Astrocyte (in vitro differentiated cells and primary cell): Measurements from ENCODE around the gene OCEL1. TPM values are rescaled to one million over a fixed set of nuclear protein-coding genes. Genes with fewer than 3 reads are reported as not detected.
A peak's percentile ranks its signal among the peaks of the same experiment; 100 is the strongest.

Source experiments
- DNase-seq: peaks from one replicate; pipeline ENCODE4 v3.0.0-alpha.2; 2010; ENCODE audit warnings: low read depth
- FAIRE-seq: peaks from 2 replicates; lab custom pipeline; 2011; peaks lifted over from hg19 to GRCh38; lab: Jason Lieb, UNC
- H2AFZ ChIP-seq: 2 replicates; pipeline ENCODE4 v1.6.0; 2012; ENCODE audit warnings: low read depth, low read length, inconsistent platforms
- H3K27ac ChIP-seq: 2 replicates; pipeline ENCODE4 v1.5.1; 2011; ENCODE audit warnings: low read depth, low read length, inconsistent platforms
- H3K27me3 ChIP-seq: 2 replicates; pipeline ENCODE4 v1.6.0; 2011; ENCODE audit warnings: low read length, inconsistent platforms; ENCODE audit not compliant: insufficient read depth
- H3K36me3 ChIP-seq: 2 replicates; pipeline ENCODE4 v1.5.1; 2011; ENCODE audit warnings: low read length, inconsistent platforms; ENCODE audit not compliant: insufficient read depth
- H3K4me1 ChIP-seq: 2 replicates; pipeline ENCODE4 v1.5.1; 2011; ENCODE audit warnings: low read length, inconsistent platforms; ENCODE audit not compliant: insufficient read depth
- H3K4me2 ChIP-seq: 2 replicates; pipeline ENCODE4 v1.6.0; 2012; ENCODE audit warnings: low read length, inconsistent platforms
- H3K4me3 ChIP-seq: 2 replicates; pipeline ENCODE4 v1.5.1; 2011; ENCODE audit warnings: low read depth, mild to moderate bottlenecking, low read length, inconsistent platforms; ENCODE audit not compliant: insufficient read depth
- H3K79me2 ChIP-seq: 2 replicates; pipeline ENCODE4 v1.6.0; 2012; ENCODE audit warnings: mild to moderate bottlenecking, low read length, inconsistent platforms; ENCODE audit not compliant: insufficient read depth
- H3K9ac ChIP-seq: 2 replicates; pipeline ENCODE4 v1.6.0; 2012; ENCODE audit warnings: mild to moderate bottlenecking, low read length, inconsistent platforms
- H3K9me3 ChIP-seq: 2 replicates; pipeline ENCODE4 v1.5.1; 2012; ENCODE audit warnings: low read depth, mild to moderate bottlenecking, low read length, inconsistent platforms; ENCODE audit not compliant: insufficient read depth
- H4K20me1 ChIP-seq: 2 replicates; pipeline ENCODE4 v1.6.0; 2012; ENCODE audit warnings: low read length, inconsistent platforms; ENCODE audit not compliant: insufficient read depth
- H3K27ac Mint-ChIP-seq: one replicate; pipeline ENCODE4 v1.8.0; 2021; ENCODE audit warnings: mild to moderate bottlenecking, mixed read lengths; ENCODE audit not compliant: unreplicated experiment
- H3K27me3 Mint-ChIP-seq: one replicate; pipeline ENCODE4 v1.8.0; 2021; ENCODE audit warnings: low read depth, mixed read lengths; ENCODE audit not compliant: unreplicated experiment
- H3K36me3 Mint-ChIP-seq: one replicate; pipeline ENCODE4 v1.8.0; 2021; ENCODE audit warnings: low read depth, mixed read lengths; ENCODE audit not compliant: unreplicated experiment
- H3K4me1 Mint-ChIP-seq: one replicate; pipeline ENCODE4 v1.8.0; 2021; ENCODE audit warnings: low read depth, mixed read lengths; ENCODE audit not compliant: unreplicated experiment
- H3K4me3 Mint-ChIP-seq: one replicate; pipeline ENCODE4 v1.8.0; 2021; ENCODE audit warnings: mild to moderate bottlenecking, moderate library complexity, mixed read lengths; ENCODE audit not compliant: unreplicated experiment
- H3K9me3 Mint-ChIP-seq: one replicate; pipeline ENCODE4 v1.8.0; 2021; ENCODE audit warnings: mild to moderate bottlenecking, mixed read lengths; ENCODE audit not compliant: unreplicated experiment
- CTCF ChIP-seq: IDR thresholded peaks from 2 replicates; pipeline ENCODE4 v1.5.1; 2011; ENCODE audit warnings: low read depth, mild to moderate bottlenecking, inconsistent platforms, low read length, moderate library complexity; ENCODE audit not compliant: insufficient read depth
- EZH2 ChIP-seq: IDR thresholded peaks from 2 replicates; pipeline ENCODE4 v1.6.1; 2012; ENCODE audit warnings: mild to moderate bottlenecking, low read length, inconsistent platforms; ENCODE audit not compliant: insufficient read depth
- total RNA-seq: library from RNA; stranded (reverse); gene quantifications from 2 replicates; pipeline ENCODE4 v1.2.1, GENCODE V29; 2021

OCEL1 gene
- total RNA-seq, 1 donor from 2014 or later, result 12.3 TPM

- FAIRE-seq, result no peak
- no peak overlapping the region for H3K4me3 Mint-ChIP-seq
- no peak overlapping the region for H2AFZ ChIP-seq
Observed at GRCh38 chr19:17225053-17225452, 973 bp upstream of the OCEL1 start.

GRCh38 chr19:17227798-17228367 lies 1.9 kb downstream of the OCEL1 start:
- no peaks in the 10 kb centered on the region for H3K9me3 Mint-ChIP-seq
- H2AFZ ChIP-seq, result no peak overlapping the region
- H4K20me1 ChIP-seq, result peaks cover 21% of the 10 kb centered on the region
- no peak overlapping the region for H3K4me3 ChIP-seq
- H3K36me3 ChIP-seq, result peaks cover 10% of the 10 kb centered on the region
- no peak for TF ChIP-seq CTCF
- no peak for TF ChIP-seq EZH2
- peak overlapping the region; percentile 60 for H3K4me3 Mint-ChIP-seq
- no peak overlapping the region for H3K9ac ChIP-seq
- H3K27me3 Mint-ChIP-seq, result no peaks in the 10 kb centered on the region
- no peaks in the 10 kb centered on the region for H3K27me3 ChIP-seq
- no peak overlapping the region for H3K27ac Mint-ChIP-seq
- H3K4me2 ChIP-seq, result no peak overlapping the region
- H3K36me3 Mint-ChIP-seq, result peaks cover 10% of the 10 kb centered on the region
- FAIRE-seq (no peak), DNase-seq (no peak)
- peaks cover 4% of the 10 kb centered on the region for H3K4me1 ChIP-seq
- H3K9me3 ChIP-seq, result no peaks in the 10 kb centered on the region
- no peak overlapping the region for H3K27ac ChIP-seq
- no peaks in the 10 kb centered on the region for H3K4me1 Mint-ChIP-seq
- peaks cover under 1% of the 10 kb centered on the region for H3K79me2 ChIP-seq

More at GRCh38 chr19:17225053-17225452, 973 bp upstream of the OCEL1 start:
- Histone ChIP-seq H3K4me1 (peaks cover 9% of the 10 kb centered on the region), H3K27me3 (no peaks in the 10 kb centered on the region), H3K4me3 (no peak overlapping the region), H4K20me1 (peaks cover 6% of the 10 kb centered on the region), H3K36me3 (no peaks in the 10 kb centered on the region), H3K9ac (no peak overlapping the region), H3K79me2 (no peaks in the 10 kb centered on the region), H3K9me3 (no peaks in the 10 kb centered on the region), H3K4me2 (no peak overlapping the region), H3K27ac (no peak overlapping the region)
- Mint-ChIP-seq H3K36me3 (peaks cover 8% of the 10 kb centered on the region), H3K27me3 (no peaks in the 10 kb centered on the region), H3K9me3 (no peaks in the 10 kb centered on the region), H3K27ac (no peak overlapping the region), H3K4me1 (peaks cover 4% of the 10 kb centered on the region)
- TF ChIP-seq EZH2, result no peak
- TF ChIP-seq CTCF, result no peak
- DNase-seq, result no peak

- Histone ChIP-seq H3K4me2 (no peak overlapping the region), H4K20me1 (peaks cover 37% of the 10 kb centered on the region), H3K9me3 (no peaks in the 10 kb centered on the region), H3K79me2 (peaks cover 17% of the 10 kb centered on the region), H3K4me1 (peaks cover 9% of the 10 kb centered on the region), H3K4me3 (no peak overlapping the region), H3K9ac (no peak overlapping the region), H3K27ac (no peak overlapping the region), H3K27me3 (no peaks in the 10 kb centered on the region), H3K36me3 (peaks cover 10% of the 10 kb centered on the region), H2AFZ (no peak overlapping the region)
- Mint-ChIP-seq H3K36me3 (peaks cover 10% of the 10 kb centered on the region), H3K9me3 (no peaks in the 10 kb centered on the region), H3K4me3 (no peak overlapping the region), H3K27me3 (no peaks in the 10 kb centered on the region), H3K4me1 (no peaks in the 10 kb centered on the region), H3K27ac (no peak overlapping the region)
- DNase-seq (no peak), FAIRE-seq (no peak)
- TF ChIP-seq CTCF (no peak), EZH2 (no peak)
Observed at GRCh38 chr19:17229890-17230289, 3.9 kb downstream of the OCEL1 start.
